Sigmoid colon (tissue), 7 donors: Measurements from ENCODE around the gene TRIM63. TPM values are rescaled to one million over a fixed set of nuclear protein-coding genes. Genes with fewer than 3 reads are reported as not detected.

Experiments
- DNase-seq: peaks from one replicate; pipeline ENCODE4 v3.0.0-alpha.2; 2019
- H3K27ac ChIP-seq, 4 donors: fragments of 200-600 bp; sonication (generic); one replicate each; pipeline ENCODE4 v1.5.1; 2016 to 2019; ENCODE audit warnings: mild to moderate bottlenecking in 1 of 4
- H3K27me3 ChIP-seq, 3 donors: fragments of 200-600 bp; sonication (generic); one replicate each; pipeline ENCODE4 v1.5.1; 2019; ENCODE audit warnings: mild to moderate bottlenecking in 1 of 3
- H3K36me3 ChIP-seq, 4 donors: fragments of 200-600 bp; sonication (generic); one replicate each; pipeline ENCODE4 v1.5.1; 2016 to 2019
- H3K4me1 ChIP-seq, 4 donors: fragments of 200-600 bp; sonication (generic); one replicate each; pipeline ENCODE4 v1.5.1; 2017 to 2019
- H3K4me3 ChIP-seq, 4 donors: fragments of 200-600 bp; sonication (generic); one replicate each; pipeline ENCODE4 v1.5.1; 2017 to 2019; ENCODE audit warnings: mild to moderate bottlenecking in 2 of 4, moderate library complexity in 1 of 4
- H3K9me3 ChIP-seq, 4 donors: fragments of 200-600 bp in 3 of 4; sonication (generic) in 3 of 4; one replicate each; pipeline versions ENCODE4 v1.5.1 to v1.6.1; 2013 to 2019
- CTCF ChIP-seq, 4 experiments: fragments of 450-650 bp in 3 of 4; fragments of 200-600 bp in 1 of 4; IDR thresholded peaks; one replicate each; pipeline ENCODE4 v1.5.1; 2016 to 2019; ENCODE audit warnings: antibody characterized with exemption in 4 of 4, mild to moderate bottlenecking in 3 of 4, moderate library complexity in 2 of 4
- EP300 ChIP-seq, 4 donors: sonication (generic); formaldehyde crosslinking; IDR thresholded peaks; one replicate each; pipeline ENCODE4 v1.6.1; 2017; ENCODE audit warnings: antibody characterized with exemption in 4 of 4
- POLR2A ChIP-seq, 2 donors: fragments of 450-650 bp; IDR thresholded peaks; one replicate each; pipeline ENCODE4 v1.6.1; 2016; ENCODE audit warnings: antibody characterized with exemption in 2 of 2, mild to moderate bottlenecking in 2 of 2, moderate library complexity in 2 of 2
- POLR2AphosphoS5 ChIP-seq, 4 donors: sonication (generic); formaldehyde crosslinking; IDR thresholded peaks; one replicate each; pipeline ENCODE4 v1.6.1; 2017; ENCODE audit warnings: antibody characterized with exemption in 4 of 4
- WGBS, 2 donors: extraction: QIAGEN DNeasy Blood & Tissue Kit; methylation state at CpG; one replicate each; pipeline ENCODE4 v1.1.7; 2013; 5-methylcytosine and 5-hydroxymethylcytosine counted together
- intact Hi-C: fragments of 100-400 bp; cut with DNase I; formaldehyde crosslinking; loops from one replicate; pipeline ENCODE4 v1.15.1; 2023
- polyA plus RNA-seq, 3 donors: library from polyadenylated mRNA; stranded (reverse); fragments of 200-250 nt; gene quantifications; one replicate each; pipeline ENCODE4 v1.2.3, GENCODE V29; 2013
- total RNA-seq, 4 donors: library from RNA; depleted of rRNA; stranded (reverse); fragments of >200 nt; gene quantifications; one replicate each; pipeline ENCODE4 v1.1.0, GENCODE V29; 2016
- donor health status: healthy with polysubstance abuse.
- donor health status: Bipolar disorder and iron deficiency.
- donor health status: healthy.

The TRIM63 gene
- total and polyA plus RNA-seq, 7 donors: 0.35 to 2.1 (median 0.81) TPM; not detected in 2

- Histone ChIP-seq H3K36me3 (no peaks in the 10 kb centered on the region), H3K4me3 (no peak overlapping the region), H3K27me3 (no peaks in the 10 kb centered on the region), H3K4me1 (no peaks in the 10 kb centered on the region), H3K9me3 (no peaks in the 10 kb centered on the region), H3K27ac (no peak overlapping the region)
- intact Hi-C loops: no loop called here
- no peak for TF ChIP-seq POLR2AphosphoS5 (IDR thresholded peaks at IDR 0.05)
- TF ChIP-seq EP300 (IDR thresholded peaks at IDR 0.05): no peak
- TF ChIP-seq POLR2A (IDR thresholded peaks at IDR 0.05): no peak
- no peak for TF ChIP-seq CTCF (IDR thresholded peaks at IDR 0.05)
- WGBS, 2 donors: 40 to 71% methylated on average over 3 of the region's 3 CpGs
- no peak for DNase-seq
These were observed 54.6 kb downstream of the TRIM63 start for GRCh38 chr1:26012864-26013263.

GRCh38 chr1:26010825-26011224 lies 56.6 kb downstream of the TRIM63 start:
- intact Hi-C loops: no loop called here
- no peaks in the 10 kb centered on the region for H3K27me3 ChIP-seq
- H3K36me3 ChIP-seq: no peaks in the 10 kb centered on the region
- no peak for TF ChIP-seq POLR2AphosphoS5 (IDR thresholded peaks at IDR 0.05)
- no peaks in the 10 kb centered on the region for H3K4me1 ChIP-seq
- no peaks in the 10 kb centered on the region for H3K9me3 ChIP-seq
- WGBS, 2 donors: 71 to 78% methylated on average over 3 of the region's 3 CpGs
- H3K4me3 ChIP-seq: no peak overlapping the region
- no peak overlapping the region for H3K27ac ChIP-seq
- DNase-seq: no peak

GRCh38 chr1:26009796-26010447 lies 57.5 kb downstream of the TRIM63 start:
- Histone ChIP-seq H3K36me3 (no peaks in the 10 kb centered on the region), H3K27ac (no peak overlapping the region), H3K27me3 (no peaks in the 10 kb centered on the region), H3K9me3 (no peaks in the 10 kb centered on the region), H3K4me1 (no peaks in the 10 kb centered on the region), H3K4me3 (no peak overlapping the region)
- intact Hi-C loops: no loop called here
- TF ChIP-seq POLR2AphosphoS5 (IDR thresholded peaks at IDR 0.05): no peak
- no peak for DNase-seq
- WGBS, 2 donors: 76 to 83% methylated on average over 6 of the region's 6 CpGs

- H3K4me3 ChIP-seq: no peak overlapping the region
- no peak for TF ChIP-seq POLR2A (IDR thresholded peaks at IDR 0.05)
- no peak for TF ChIP-seq CTCF (IDR thresholded peaks at IDR 0.05)
- TF ChIP-seq EP300 (IDR thresholded peaks at IDR 0.05): no peak
- TF ChIP-seq POLR2AphosphoS5 (IDR thresholded peaks at IDR 0.05): no peak
- no peak for DNase-seq
- H3K4me1 ChIP-seq: no peaks in the 10 kb centered on the region
- 93 to 94% methylated on average over 16 of the region's 16 CpGs for WGBS, 2 donors
- no peaks in the 10 kb centered on the region for H3K9me3 ChIP-seq
- H3K36me3 ChIP-seq: no peaks in the 10 kb centered on the region
- H3K27ac ChIP-seq: no peak overlapping the region
- intact Hi-C loops: no loop called here
- no peaks in the 10 kb centered on the region for H3K27me3 ChIP-seq
These were observed 60.7 kb downstream of the TRIM63 start for GRCh38 chr1:26006710-26007109.

- H3K4me1 ChIP-seq: no peaks in the 10 kb centered on the region
- no peak for DNase-seq
- 81% methylated on average over 4 of the region's 4 CpGs for WGBS, 2 donors
- H3K9me3 ChIP-seq: no peaks in the 10 kb centered on the region
- no peak for TF ChIP-seq EP300 (IDR thresholded peaks at IDR 0.05)
- no peak for TF ChIP-seq CTCF (IDR thresholded peaks at IDR 0.05)
- no peak for TF ChIP-seq POLR2A (IDR thresholded peaks at IDR 0.05)
- no peak for TF ChIP-seq POLR2AphosphoS5 (IDR thresholded peaks at IDR 0.05)
- no peak overlapping the region for H3K27ac ChIP-seq
- intact Hi-C loops: no loop called here
- H3K4me3 ChIP-seq: no peak overlapping the region
- H3K36me3 ChIP-seq: no peaks in the 10 kb centered on the region
- no peaks in the 10 kb centered on the region for H3K27me3 ChIP-seq
These were observed 61.9 kb downstream of the TRIM63 start for GRCh38 chr1:26005434-26006105.
